Fibroblast of lung (primary cell): ENCODE results near the gene SLC34A1.
"Not testable (repeated sequence)": the region's sequence is repeated elsewhere in the genome, so short reads cannot be mapped to it uniquely, and the experiment has no call there.

ENCODE experiments used
- EZH2 ChIP-seq: IDR thresholded peaks from 2 replicates; pipeline ENCODE4 v1.5.1; 2012; ENCODE audit warnings: low read length, control low read depth, mild to moderate bottlenecking; ENCODE audit errors: missing control alignments
- TF ChIP-seq, protein P1 (sequence below), 2 donors: IDR thresholded peaks in 1 of 2; conservative IDR thresholded peaks in 1 of 2; 1 replicate in 1 of 2; 2 replicates in 1 of 2; pipeline ENCODE4 v1.5.1; 2011 to 2012; ENCODE audit warnings: low read length in 2 of 2, control low read depth in 1 of 2, inconsistent platforms in 1 of 2, low read depth in 1 of 2, mild to moderate bottlenecking in 1 of 2

DNA sequence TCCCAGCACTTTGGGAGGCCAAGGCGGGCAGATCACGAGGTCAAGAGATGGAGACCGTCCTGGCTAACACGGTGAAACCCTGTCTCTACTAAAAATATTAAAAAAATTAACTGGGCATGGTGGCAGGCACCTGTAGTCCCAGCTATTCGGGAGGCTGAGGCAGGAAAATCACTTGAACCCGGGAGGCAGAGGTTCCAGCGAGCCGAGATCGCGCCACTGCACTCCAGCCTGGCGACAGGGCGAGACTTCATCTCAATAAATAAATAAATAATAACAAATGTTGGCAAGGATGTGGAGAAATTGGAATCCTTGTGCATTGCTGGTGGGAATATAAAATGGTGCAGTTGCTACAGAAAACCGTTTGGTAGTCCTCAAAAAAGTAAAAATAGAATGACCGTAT is 41.2 kb upstream of the SLC34A1 start:
- TF ChIP-seq, protein P1, sequence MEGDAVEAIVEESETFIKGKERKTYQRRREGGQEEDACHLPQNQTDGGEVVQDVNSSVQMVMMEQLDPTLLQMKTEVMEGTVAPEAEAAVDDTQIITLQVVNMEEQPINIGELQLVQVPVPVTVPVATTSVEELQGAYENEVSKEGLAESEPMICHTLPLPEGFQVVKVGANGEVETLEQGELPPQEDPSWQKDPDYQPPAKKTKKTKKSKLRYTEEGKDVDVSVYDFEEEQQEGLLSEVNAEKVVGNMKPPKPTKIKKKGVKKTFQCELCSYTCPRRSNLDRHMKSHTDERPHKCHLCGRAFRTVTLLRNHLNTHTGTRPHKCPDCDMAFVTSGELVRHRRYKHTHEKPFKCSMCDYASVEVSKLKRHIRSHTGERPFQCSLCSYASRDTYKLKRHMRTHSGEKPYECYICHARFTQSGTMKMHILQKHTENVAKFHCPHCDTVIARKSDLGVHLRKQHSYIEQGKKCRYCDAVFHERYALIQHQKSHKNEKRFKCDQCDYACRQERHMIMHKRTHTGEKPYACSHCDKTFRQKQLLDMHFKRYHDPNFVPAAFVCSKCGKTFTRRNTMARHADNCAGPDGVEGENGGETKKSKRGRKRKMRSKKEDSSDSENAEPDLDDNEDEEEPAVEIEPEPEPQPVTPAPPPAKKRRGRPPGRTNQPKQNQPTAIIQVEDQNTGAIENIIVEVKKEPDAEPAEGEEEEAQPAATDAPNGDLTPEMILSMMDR (conservative IDR thresholded peaks at IDR 0.05 in 1 of 2, IDR thresholded peaks at IDR 0.05 in 1 of 2; ENCODE audit: low read depth in 1 of 2, low read length in 2 of 2), result not testable (repeated sequence)
- not testable (repeated sequence) for TF ChIP-seq EZH2
